ENCODE data around the gene PRKG2.

- TF ChIP-seq CTCF (IDR thresholded peaks at IDR 0.05) (no peak), REST (IDR thresholded peaks at IDR 0.05; ENCODE audit: insufficient read depth in 1 of 2, low read depth in 2 of 2, low read length in 1 of 2) (no peak)
Measured at GRCh38 chr4:81194286-81194685, 20.7 kb downstream of the PRKG2 start.
